Naive thymus-derived CD4-positive, alpha-beta T cell (primary cell): Measurements from ENCODE around the gene SH3BP5. TPM values are rescaled to one million over a fixed set of nuclear protein-coding genes. Genes with fewer than 3 reads are reported as not detected.

Experiments
- ATAC-seq: fragments of 150-1000 bp; cut with Tn5 transposase; 2 replicates; pipeline ENCODE4 v1.10.0; 2021; ENCODE audit warnings: mild to moderate bottlenecking, moderate library complexity
- CTCF ChIA-PET: fragments of 350-600 bp; sonication (Branson Sonifier 250); formaldehyde crosslinking; loops from one replicate; lab custom pipeline; 2021; ENCODE audit warnings: antibody characterized with exemption; lab: Charles Lee
- POLR2A ChIA-PET: fragments of 350-600 bp; sonication (Branson Sonifier 250); formaldehyde crosslinking; loops from one replicate; lab custom pipeline; 2021; ENCODE audit warnings: antibody characterized with exemption, inconsistent platforms; lab: Charles Lee
- DNase-seq, 9 donors: peaks; one replicate each; pipeline versions ENCODE4 v3.0.0 to v3.0.0-alpha.2; 2020 to 2022; ENCODE audit warnings: mixed read lengths in 1 of 9
- H3K27ac ChIP-seq: one replicate; pipeline ENCODE4 v1.7.0; 2013; ENCODE audit warnings: mild to moderate bottlenecking, low read depth, low read length, moderate library complexity
- H3K27me3 ChIP-seq, 2 donors: one replicate each; pipeline ENCODE4 v1.7.0; 2013; ENCODE audit warnings: low read length in 2 of 2, mild to moderate bottlenecking in 2 of 2, moderate library complexity in 2 of 2; ENCODE audit not compliant: control insufficient read depth in 2 of 2, insufficient read depth in 2 of 2
- H3K36me3 ChIP-seq, 3 experiments: 1 replicate in 2 of 3; 2 replicates in 1 of 3; pipeline ENCODE4 v1.7.0; 2013; ENCODE audit warnings: low read length in 3 of 3, mild to moderate bottlenecking in 3 of 3, moderate library complexity in 1 of 3; ENCODE audit not compliant: insufficient read depth in 3 of 3, control insufficient read depth in 2 of 3
- H3K4me1 ChIP-seq, 2 donors: one replicate each; pipeline ENCODE4 v1.7.0; 2013; ENCODE audit warnings: low read length in 2 of 2, mild to moderate bottlenecking in 2 of 2, moderate library complexity in 1 of 2; ENCODE audit not compliant: control insufficient read depth in 2 of 2, insufficient read depth in 2 of 2
- H3K4me3 ChIP-seq: 2 replicates; pipeline ENCODE4 v1.7.0; 2013; ENCODE audit warnings: mild to moderate bottlenecking, low read length
- H3K9me3 ChIP-seq, 3 experiments: 1 replicate in 2 of 3; 2 replicates in 1 of 3; pipeline ENCODE4 v1.7.0; 2013; ENCODE audit warnings: low read length in 3 of 3; ENCODE audit not compliant: control insufficient read depth in 2 of 3
- H3K27ac Mint-ChIP-seq, 9 donors: one replicate each; pipeline ENCODE4 v1.8.0; 2020 to 2022; ENCODE audit warnings: mixed read lengths in 9 of 9, mild to moderate bottlenecking in 8 of 9, moderate library complexity in 5 of 9, inconsistent platforms in 2 of 9
- H3K27me3 Mint-ChIP-seq, 5 donors: one replicate each; pipeline ENCODE4 v1.8.0; 2021 to 2022; ENCODE audit warnings: mixed read lengths in 5 of 5, mild to moderate bottlenecking in 1 of 5
- H3K36me3 Mint-ChIP-seq, 5 donors: one replicate each; pipeline ENCODE4 v1.8.0; 2020 to 2022; ENCODE audit warnings: mixed read lengths in 5 of 5, mild to moderate bottlenecking in 3 of 5, inconsistent platforms in 1 of 5
- H3K4me1 Mint-ChIP-seq, 7 donors: one replicate each; pipeline ENCODE4 v1.8.0; 2020 to 2022; ENCODE audit warnings: mixed read lengths in 7 of 7, mild to moderate bottlenecking in 3 of 7, inconsistent platforms in 1 of 7
- H3K4me3 Mint-ChIP-seq, 10 donors: one replicate each; pipeline ENCODE4 v1.8.0; 2020 to 2022; ENCODE audit warnings: mild to moderate bottlenecking in 10 of 10, mixed read lengths in 10 of 10, moderate library complexity in 6 of 10, inconsistent platforms in 2 of 10
- H3K9me3 Mint-ChIP-seq, 11 donors: one replicate each; pipeline ENCODE4 v1.8.0; 2020 to 2022; ENCODE audit warnings: mixed read lengths in 11 of 11, mild to moderate bottlenecking in 4 of 11, inconsistent platforms in 1 of 11, moderate library complexity in 1 of 11
- intact Hi-C, 2 donors: fragments of 100-400 bp; cut with micrococcal nuclease; formaldehyde crosslinking; loops; one replicate each; pipeline ENCODE4 v1.15.1; 2023
- polyA plus RNA-seq, 2 donors: library from polyadenylated mRNA; unstranded; fragments of 300-500 nt; fragmentation: Illumina TruSeq; gene quantifications; one replicate each; pipeline ENCODE4 v1.2.3, GENCODE V29; 2021
- total RNA-seq, 6 experiments: library from RNA in 5 of 6; stranded (reverse) in 5 of 6; gene quantifications; 1 replicate in 5 of 6; 2 replicates in 1 of 6; pipeline ENCODE4 v1.2.3 and lab custom pipeline; 2021 to 2026

The SH3BP5 gene
- total and polyA plus RNA-seq, 7 experiments from 2014 or later: 18.5 to 64.7 (median 39.5) TPM

DNA sequence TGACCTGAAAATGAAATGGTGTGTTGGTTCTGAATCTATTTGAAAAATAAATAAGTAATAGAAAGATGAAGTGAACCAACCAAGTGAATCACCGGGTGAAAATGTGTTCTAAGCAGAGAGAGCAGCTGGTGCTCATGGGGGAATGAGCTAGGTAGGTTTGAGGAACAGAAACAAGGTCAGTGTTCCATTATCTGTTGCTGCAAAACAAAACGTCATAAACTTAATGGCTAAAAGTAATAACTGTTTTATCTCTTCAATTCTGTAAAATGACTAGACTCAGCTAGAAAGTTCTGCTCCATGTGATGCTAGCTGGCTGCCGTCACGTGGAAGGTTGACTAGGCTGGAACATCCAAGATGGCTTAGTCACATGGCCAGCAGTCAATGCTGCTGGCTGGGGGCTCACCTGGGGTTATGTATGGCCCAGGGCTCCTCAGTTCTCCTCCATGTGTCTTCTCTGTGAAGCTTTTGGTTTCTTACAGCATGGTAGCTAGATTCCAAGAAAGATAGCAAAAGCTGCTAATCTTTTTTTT is 13.3 kb upstream of the SH3BP5 start:
- H3K36me3 Mint-ChIP-seq: peaks cover 0 to 31% (median 0%) of the 10 kb centered on the region in 5 donors
- POLR2A ChIA-PET: interaction anchor here (0.8 to 1.6 kb wide), 3 partner anchors 10 to 18 kb away, joined by 3 to 5 read pairs (median 5); partner anchors contain the start of gene SH3BP5
- ATAC-seq (peak; percentile 51), DNase-seq (no peak)
- peaks cover 0 to 15% (median 7%) of the 10 kb centered on the region in 11 donors for H3K9me3 Mint-ChIP-seq
- Histone ChIP-seq H3K9me3 (no peaks in the 10 kb centered on the region), H3K27ac (no peak overlapping the region), H3K36me3 (no peaks in the 10 kb centered on the region), H3K27me3 (no peaks in the 10 kb centered on the region), H3K4me1 (peaks cover 34 to 37% of the 10 kb centered on the region in 2 donors), H3K4me3 (no peak overlapping the region)
- intact Hi-C loops: loop anchor here in 1 of 2 donors (2.0 kb wide), 1 partner anchor 13 kb away; the partner anchor contains the start of gene SH3BP5
- H3K27ac Mint-ChIP-seq: peak overlapping the region in 8 of 9 donors; percentile 14 to 98 (median 56)
- CTCF ChIA-PET: interaction anchor here (1.2 to 2.5 kb wide), 3 partner anchors 12 to 78 kb away, joined by 3 to 9 read pairs (median 4); no protein-coding TSS in a partner anchor
- H3K4me3 Mint-ChIP-seq: peak overlapping the region in 2 of 10 donors; percentile 39 to 45
- peaks cover 38 to 80% (median 68%) of the 10 kb centered on the region in 7 donors for H3K4me1 Mint-ChIP-seq
- peaks cover 0 to 21% (median 0%) of the 10 kb centered on the region in 5 donors for H3K27me3 Mint-ChIP-seq

DNA sequence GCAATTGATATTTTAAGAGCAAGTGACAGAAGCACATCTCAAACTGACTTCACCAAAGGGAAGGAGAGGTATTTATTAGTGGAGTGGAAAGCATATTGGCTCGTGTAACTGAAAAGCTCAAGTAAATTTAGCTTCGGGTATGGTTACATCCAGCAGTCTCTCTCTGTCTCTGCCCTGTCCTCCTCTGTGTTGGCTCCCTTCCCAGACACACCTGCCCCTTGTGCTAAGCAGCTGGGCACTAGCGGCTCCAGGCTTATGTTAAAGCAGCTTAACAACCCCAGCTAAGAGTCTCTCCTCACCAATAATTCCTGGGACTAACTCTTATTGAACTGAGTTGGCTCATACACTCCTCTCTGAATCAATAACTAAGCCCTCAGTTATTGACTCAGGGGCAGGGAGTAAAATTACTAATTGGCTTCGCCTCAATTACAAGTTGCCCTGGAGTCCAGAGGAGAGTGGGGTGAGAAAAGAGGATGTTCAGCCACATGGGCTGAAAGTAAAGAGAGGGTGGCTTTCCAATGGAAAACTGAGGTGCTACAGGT is 12.8 kb upstream of the SH3BP5 start:
- ChIA-PET POLR2A (interaction anchor here (1.0 to 1.6 kb wide), 2 partner anchors 10 to 12 kb away, joined by 5 read pairs; partner anchors contain the start of gene SH3BP5), CTCF (interaction anchor here (1.4 to 2.5 kb wide), 2 partner anchors 11 to 77 kb away, joined by 3 to 9 read pairs; no protein-coding TSS in a partner anchor)
- H3K36me3 ChIP-seq: no peaks in the 10 kb centered on the region
- H3K9me3 ChIP-seq: no peaks in the 10 kb centered on the region
- Mint-ChIP-seq H3K4me1 (peaks cover 33 to 76% (median 63%) of the 10 kb centered on the region in 7 donors), H3K36me3 (peaks cover 0 to 26% (median 0%) of the 10 kb centered on the region in 5 donors), H3K4me3 (peak overlapping the region in 2 of 10 donors; percentile 39 to 45), H3K9me3 (peaks cover 0 to 10% (median 3%) of the 10 kb centered on the region in 11 donors), H3K27ac (peak overlapping the region in 8 of 9 donors; percentile 14 to 72 (median 50)), H3K27me3 (peaks cover 0 to 21% (median 0%) of the 10 kb centered on the region in 5 donors)
- no peak overlapping the region for H3K4me3 ChIP-seq
- intact Hi-C loops: no loop called here
- no peak overlapping the region for H3K27ac ChIP-seq
- peaks cover 34 to 37% of the 10 kb centered on the region in 2 donors for H3K4me1 ChIP-seq
- no peaks in the 10 kb centered on the region for H3K27me3 ChIP-seq
- peak; percentile 3 for ATAC-seq
- no peak for DNase-seq

- Mint-ChIP-seq H3K27ac (no peak overlapping the region), H3K36me3 (peaks cover 0 to 14% (median 0%) of the 10 kb centered on the region in 5 donors), H3K9me3 (peaks cover 0 to 10% (median 3%) of the 10 kb centered on the region in 11 donors), H3K4me3 (no peak overlapping the region), H3K27me3 (peaks cover 0 to 21% (median 0%) of the 10 kb centered on the region in 5 donors), H3K4me1 (peaks cover 33 to 76% (median 56%) of the 10 kb centered on the region in 7 donors)
- POLR2A ChIA-PET: interaction anchor here (1.4 kb wide), 1 partner anchor 10 kb away, joined by 4 read pairs; the partner anchor contains the start of gene SH3BP5
- ATAC-seq (peak; percentile 68), DNase-seq (no peak)
- Histone ChIP-seq H3K9me3 (no peaks in the 10 kb centered on the region), H3K36me3 (no peaks in the 10 kb centered on the region), H3K4me1 (peaks cover 24 to 25% of the 10 kb centered on the region in 2 donors), H3K27me3 (no peaks in the 10 kb centered on the region), H3K27ac (no peak overlapping the region), H3K4me3 (no peak overlapping the region)
- CTCF ChIA-PET: interaction anchor here (1.4 to 2.7 kb wide), 2 partner anchors 10 to 12 kb away, joined by 3 to 12 read pairs; partner anchors contain the start of gene SH3BP5
- intact Hi-C loops: no loop called here
Observed at GRCh38 chr3:15342945-15343344, 10.6 kb upstream of the SH3BP5 start.

- Mint-ChIP-seq H3K9me3 (peaks cover 0 to 10% (median 3%) of the 10 kb centered on the region in 11 donors), H3K36me3 (peaks cover 0 to 10% (median 0%) of the 10 kb centered on the region in 5 donors), H3K27ac (peak overlapping the region in 1 of 9 donors; percentile 25), H3K27me3 (peaks cover 0 to 21% (median 0%) of the 10 kb centered on the region in 5 donors), H3K4me1 (peaks cover 28 to 69% (median 49%) of the 10 kb centered on the region in 7 donors), H3K4me3 (no peak overlapping the region)
- peaks cover 18% of the 10 kb centered on the region in 2 donors for H3K4me1 ChIP-seq
- H3K27me3 ChIP-seq: no peaks in the 10 kb centered on the region
- ATAC-seq: no peak
- no peaks in the 10 kb centered on the region for H3K36me3 ChIP-seq
- ChIA-PET CTCF (interaction anchor here (1.4 to 2.7 kb wide), 2 partner anchors 9 to 12 kb away, joined by 3 to 12 read pairs; partner anchors contain the start of gene SH3BP5), POLR2A (interaction anchor here (1.4 kb wide), 1 partner anchor 10 kb away, joined by 4 read pairs; the partner anchor contains the start of gene SH3BP5)
- H3K9me3 ChIP-seq: no peaks in the 10 kb centered on the region
- H3K27ac ChIP-seq: no peak overlapping the region
- intact Hi-C loops: no loop called here
- no peak overlapping the region for H3K4me3 ChIP-seq
- DNase-seq: no peak
Observed at GRCh38 chr3:15342246-15342645, 9.9 kb upstream of the SH3BP5 start.

DNA sequence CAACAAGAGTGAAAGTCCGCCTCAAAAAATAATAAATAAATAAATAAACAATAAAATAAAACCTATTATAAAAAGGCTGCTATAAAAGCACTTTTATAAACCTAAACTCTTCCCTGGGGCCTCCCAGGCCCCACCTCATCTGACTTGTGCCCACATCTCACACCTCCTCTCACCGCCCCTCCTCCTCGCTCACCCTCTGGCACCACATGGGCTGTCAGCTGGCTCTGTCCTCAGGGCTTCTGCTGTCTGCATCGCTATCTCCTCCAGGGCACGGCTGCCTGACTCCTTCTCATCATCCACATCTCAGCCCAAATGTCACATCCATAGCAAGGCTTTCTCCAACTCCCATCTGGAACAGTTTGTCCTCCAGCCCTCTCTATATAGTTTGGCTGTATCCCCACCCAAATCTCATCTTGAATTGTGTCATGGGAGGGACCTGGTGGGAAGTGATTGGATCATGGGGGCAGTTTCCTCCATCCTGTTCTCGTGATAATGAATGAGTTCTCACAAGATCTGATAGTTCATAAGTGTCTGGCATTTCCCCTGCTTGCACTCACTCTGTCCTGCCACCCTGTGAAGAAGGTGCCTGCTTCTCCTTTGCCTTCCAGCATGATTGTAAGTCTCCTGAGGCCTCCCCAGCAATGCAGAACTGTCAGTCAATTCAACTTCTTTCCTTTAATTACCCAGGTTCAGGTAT is 8.8 kb upstream of the SH3BP5 start:
- intact Hi-C loops: loop anchor here in 1 of 2 donors (2.0 kb wide), 1 partner anchor 14 kb away; no protein-coding TSS in a partner anchor
- Mint-ChIP-seq H3K36me3 (peaks cover 0 to 6% (median 0%) of the 10 kb centered on the region in 5 donors), H3K4me3 (no peak overlapping the region), H3K4me1 (peaks cover 19 to 59% (median 38%) of the 10 kb centered on the region in 7 donors), H3K9me3 (peaks cover 0 to 10% (median 3%) of the 10 kb centered on the region in 11 donors), H3K27me3 (peaks cover 0 to 21% (median 0%) of the 10 kb centered on the region in 5 donors), H3K27ac (peak overlapping the region in 7 of 9 donors; percentile 2 to 78 (median 38))
- POLR2A ChIA-PET: no interaction called here
- H3K9me3 ChIP-seq: no peaks in the 10 kb centered on the region
- H3K27ac ChIP-seq: no peak overlapping the region
- H3K27me3 ChIP-seq: no peaks in the 10 kb centered on the region
- ATAC-seq (no peak), DNase-seq (no peak)
- CTCF ChIA-PET: interaction anchor here (2.7 kb wide), 1 partner anchor 8 kb away, joined by 12 read pairs; the partner anchor contains the start of gene SH3BP5
- H3K4me1 ChIP-seq: peaks cover 8% of the 10 kb centered on the region in 2 donors
- no peak overlapping the region for H3K4me3 ChIP-seq
- H3K36me3 ChIP-seq: no peaks in the 10 kb centered on the region

- H3K36me3 Mint-ChIP-seq: peaks cover 0 to 8% (median 0%) of the 10 kb centered on the region in 5 donors
- peaks cover 0 to 20% (median 0%) of the 10 kb centered on the region in 5 donors for H3K27me3 Mint-ChIP-seq
- intact Hi-C loops: loop anchor here in 1 of 2 donors (1.0 to 2.0 kb wide), 2 partner anchors 8 to 15 kb away; no protein-coding TSS in a partner anchor
- H3K27ac Mint-ChIP-seq: peak overlapping the region in 1 of 9 donors; percentile 43
- DNase-seq (no peak), ATAC-seq (peak; percentile 60)
- H3K4me1 Mint-ChIP-seq: peaks cover 13 to 47% (median 26%) of the 10 kb centered on the region in 7 donors
- H3K4me3 ChIP-seq: no peak overlapping the region
- no peak overlapping the region for H3K4me3 Mint-ChIP-seq
- no peak overlapping the region for H3K27ac ChIP-seq
- CTCF ChIA-PET: no interaction called here
- no peaks in the 10 kb centered on the region for H3K27me3 ChIP-seq
- H3K36me3 ChIP-seq: no peaks in the 10 kb centered on the region
- POLR2A ChIA-PET: no interaction called here
- peaks cover 0 to 10% (median 3%) of the 10 kb centered on the region in 11 donors for H3K9me3 Mint-ChIP-seq
- H3K4me1 ChIP-seq: peaks cover 0 to 5% of the 10 kb centered on the region in 2 donors
- H3K9me3 ChIP-seq: no peaks in the 10 kb centered on the region
Observed at GRCh38 chr3:15339786-15340215, 7.4 kb upstream of the SH3BP5 start.
